ENCODE measurements around the gene OR8G1.

The OR8G1 gene

GRCh38 chr11:124211321-124211720 is 29.6 kb upstream of the OR8G1 start:
- H3K9me3 ChIP-seq (ENCODE audit: insufficient read depth, low read length) = no peaks in the 10 kb centered on the region
- H2AFZ ChIP-seq (ENCODE audit: low read depth, low read length, severe bottlenecking) = no peak overlapping the region
- H4K20me1 ChIP-seq (ENCODE audit: low read depth, low read length) = no peaks in the 10 kb centered on the region
- H3K9me2 ChIP-seq (replicated peaks; ENCODE audit: insufficient read depth, low read length) = no peaks in the 10 kb centered on the region
- no peaks in the 10 kb centered on the region for H3F3A ChIP-seq (ENCODE audit: insufficient read depth)
- H3K79me2 ChIP-seq (ENCODE audit: insufficient read depth, low read length) = no peaks in the 10 kb centered on the region
- H3K4me2 ChIP-seq (ENCODE audit: low read depth, low read length, poor library complexity, severe bottlenecking) = no peak overlapping the region
- no peak overlapping the region for H3K4me3 ChIP-seq (ENCODE audit: insufficient read depth, low read length, poor library complexity, severe bottlenecking)
- no peaks in the 10 kb centered on the region for H3K27me3 ChIP-seq (ENCODE audit: low read length)
- no peak overlapping the region for H3K27ac ChIP-seq (ENCODE audit: low read depth, low read length)
- H3K9ac ChIP-seq (ENCODE audit: low read length) = no peak overlapping the region
- no peaks in the 10 kb centered on the region for H3K36me3 ChIP-seq (ENCODE audit: low read length)
- TF ChIP-seq EZH2phosphoT487 (conservative IDR thresholded peaks at IDR 0.05; ENCODE audit: low read length) = no peak
- TF ChIP-seq CTCF (IDR thresholded peaks at IDR 0.05; ENCODE audit: insufficient read depth, low read length, poor library complexity, severe bottlenecking) = no peak

- H3K27ac ChIP-seq (ENCODE audit: low read depth, low read length) = no peak overlapping the region
- no peak overlapping the region for H3K4me3 ChIP-seq (ENCODE audit: insufficient read depth, low read length, poor library complexity, severe bottlenecking)
- H3K9me2 ChIP-seq (replicated peaks; ENCODE audit: insufficient read depth, low read length) = no peaks in the 10 kb centered on the region
- H3K36me3 ChIP-seq (ENCODE audit: low read length) = no peaks in the 10 kb centered on the region
- TF ChIP-seq CTCF (IDR thresholded peaks at IDR 0.05; ENCODE audit: insufficient read depth, low read length, poor library complexity, severe bottlenecking) (no peak), EZH2phosphoT487 (conservative IDR thresholded peaks at IDR 0.05; ENCODE audit: low read length) (no peak)
- no peak overlapping the region for H3K4me2 ChIP-seq (ENCODE audit: low read depth, low read length, poor library complexity, severe bottlenecking)
- H3K79me2 ChIP-seq (ENCODE audit: insufficient read depth, low read length) = no peaks in the 10 kb centered on the region
- H4K20me1 ChIP-seq (ENCODE audit: low read depth, low read length) = no peaks in the 10 kb centered on the region
- H3F3A ChIP-seq (ENCODE audit: insufficient read depth) = no peaks in the 10 kb centered on the region
- H3K27me3 ChIP-seq (ENCODE audit: low read length) = no peaks in the 10 kb centered on the region
- no peak overlapping the region for H2AFZ ChIP-seq (ENCODE audit: low read depth, low read length, severe bottlenecking)
- no peaks in the 10 kb centered on the region for H3K9me3 ChIP-seq (ENCODE audit: insufficient read depth, low read length)
- no peak overlapping the region for H3K9ac ChIP-seq (ENCODE audit: low read length)
Measured at GRCh38 chr11:124214027-124214426, 26.9 kb upstream of the OR8G1 start.

- Histone ChIP-seq H3K9me3 (ENCODE audit: insufficient read depth, low read length) (no peaks in the 10 kb centered on the region), H3K9me2 (replicated peaks; ENCODE audit: insufficient read depth, low read length) (no peaks in the 10 kb centered on the region), H3K79me2 (ENCODE audit: insufficient read depth, low read length) (no peaks in the 10 kb centered on the region), H4K20me1 (ENCODE audit: low read depth, low read length) (no peaks in the 10 kb centered on the region), H3K27ac (ENCODE audit: low read depth, low read length) (no peak overlapping the region), H3K4me2 (ENCODE audit: low read depth, low read length, poor library complexity, severe bottlenecking) (no peak overlapping the region), H3K9ac (ENCODE audit: low read length) (no peak overlapping the region), H3K4me3 (ENCODE audit: insufficient read depth, low read length, poor library complexity, severe bottlenecking) (no peak overlapping the region), H3F3A (ENCODE audit: insufficient read depth) (no peaks in the 10 kb centered on the region), H3K36me3 (ENCODE audit: low read length) (no peaks in the 10 kb centered on the region), H3K27me3 (ENCODE audit: low read length) (no peaks in the 10 kb centered on the region), H2AFZ (ENCODE audit: low read depth, low read length, severe bottlenecking) (no peak overlapping the region)
- TF ChIP-seq CTCF (IDR thresholded peaks at IDR 0.05; ENCODE audit: insufficient read depth, low read length, poor library complexity, severe bottlenecking) (no peak), EZH2phosphoT487 (conservative IDR thresholded peaks at IDR 0.05; ENCODE audit: low read length) (no peak)
Measured at GRCh38 chr11:124219126-124219525, 21.8 kb upstream of the OR8G1 start.

Data from SU-DHL-6 (cell line).